ENCODE data around the gene SLC25A43.
"Not testable (repeated sequence)": the region's sequence is repeated elsewhere in the genome, so short reads cannot be mapped to it uniquely, and the experiment has no call there.

SLC25A43 gene

DNA sequence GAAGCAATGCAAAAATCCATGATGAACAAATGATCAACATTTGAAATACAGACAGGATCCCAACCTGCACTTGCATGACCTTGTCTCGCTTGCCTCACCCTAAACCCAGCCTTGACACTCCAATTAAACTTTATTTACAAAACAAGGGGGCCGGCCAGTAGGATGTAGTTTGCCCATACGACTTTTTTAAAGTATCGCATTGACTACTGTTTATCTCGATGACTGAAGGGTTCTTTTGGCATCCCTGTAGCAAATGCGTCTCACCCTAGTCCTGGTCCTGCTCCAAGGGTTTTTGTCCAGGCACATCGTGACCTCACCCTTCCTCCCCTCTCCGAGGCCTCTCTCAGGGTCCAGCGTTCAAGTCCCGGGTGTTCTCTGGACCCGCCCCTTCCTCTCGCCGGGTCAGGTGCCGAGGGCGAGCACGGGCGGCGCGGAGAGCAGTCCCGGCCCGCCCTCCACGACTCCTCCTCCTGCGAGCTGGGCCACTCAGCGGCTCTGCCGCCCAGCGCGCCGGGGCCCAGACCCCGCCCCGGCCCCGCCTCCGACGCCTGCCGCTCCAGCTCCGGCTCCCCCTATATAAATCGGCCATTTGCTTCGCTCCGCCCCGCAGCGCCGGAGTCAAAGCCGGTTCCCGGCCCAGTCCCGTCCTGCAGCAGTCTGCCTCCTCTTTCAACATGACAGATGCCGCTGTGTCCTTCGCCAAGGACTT lies 68.9 kb downstream of the SLC25A43 start, which contains the start of gene SLC25A5:
Gene SLC25A5, plus strand, starts transcription at position 603 of the 709 bp plus-strand sequence. Its CDS starts 72 bp downstream, at position 675.
- DNase-seq (ENCODE audit: low spot score), result peak; percentile 73

- peak; percentile 52 for DNase-seq (ENCODE audit: low spot score)
Measured at GRCh38 chrX:119468551-119469312, 69.6 kb downstream of the SLC25A43 start.

DNA sequence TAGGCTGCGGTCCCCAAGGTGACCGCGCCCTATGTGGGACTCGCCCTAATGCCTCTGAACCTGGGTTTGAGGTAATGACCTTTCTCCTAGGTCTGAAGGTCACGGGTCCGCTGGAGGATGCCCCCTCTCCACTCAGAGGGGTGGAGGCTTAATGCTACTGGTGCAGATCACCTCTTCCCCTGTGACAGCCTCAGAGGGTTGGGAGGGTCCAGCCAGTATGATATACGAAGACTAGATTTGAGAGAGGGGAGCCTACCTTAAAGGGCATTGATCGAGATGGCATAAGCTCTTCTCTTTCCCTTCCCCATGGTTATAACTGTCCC lies 70.1 kb downstream of the SLC25A43 start:
- no peak for DNase-seq (ENCODE audit: low spot score)

DNA sequence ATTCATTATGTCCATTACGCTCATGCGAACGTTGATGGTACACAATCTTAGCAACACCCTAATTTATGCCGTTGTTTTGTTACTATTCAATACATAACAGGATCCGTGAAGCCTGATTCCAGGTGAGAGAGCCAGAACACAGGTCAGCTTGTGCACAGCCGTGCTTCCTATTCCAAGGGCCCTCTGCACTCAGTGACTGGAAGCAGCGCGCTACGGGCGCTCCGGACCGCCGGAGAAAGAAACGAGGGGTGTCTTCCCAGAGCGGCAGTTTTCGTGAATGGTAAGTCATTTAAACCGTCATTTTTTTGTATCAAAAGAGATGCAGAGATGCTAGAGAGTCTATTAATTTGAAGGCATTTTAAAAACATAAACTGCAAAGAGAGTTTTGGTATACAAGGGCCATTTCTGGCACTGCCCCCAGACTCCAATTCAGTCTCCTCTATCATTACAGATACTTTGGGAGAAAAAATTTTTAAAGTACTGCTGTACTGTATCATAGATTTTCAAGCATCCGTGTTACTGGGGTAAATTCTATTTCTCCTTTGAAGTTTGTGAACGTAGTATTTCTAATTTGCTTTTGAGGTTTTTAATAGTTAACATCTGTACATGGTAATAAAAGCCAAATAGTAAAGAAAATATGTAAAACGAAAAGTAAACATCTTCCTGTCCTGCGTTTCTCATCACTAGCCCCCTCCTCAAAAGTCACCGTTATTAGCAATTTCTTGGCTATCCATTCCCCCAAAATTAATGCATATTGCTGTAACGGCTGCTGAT lies 75.7 kb downstream of the SLC25A43 start:
- no peak for DNase-seq (ENCODE audit: low spot score)

DNA sequence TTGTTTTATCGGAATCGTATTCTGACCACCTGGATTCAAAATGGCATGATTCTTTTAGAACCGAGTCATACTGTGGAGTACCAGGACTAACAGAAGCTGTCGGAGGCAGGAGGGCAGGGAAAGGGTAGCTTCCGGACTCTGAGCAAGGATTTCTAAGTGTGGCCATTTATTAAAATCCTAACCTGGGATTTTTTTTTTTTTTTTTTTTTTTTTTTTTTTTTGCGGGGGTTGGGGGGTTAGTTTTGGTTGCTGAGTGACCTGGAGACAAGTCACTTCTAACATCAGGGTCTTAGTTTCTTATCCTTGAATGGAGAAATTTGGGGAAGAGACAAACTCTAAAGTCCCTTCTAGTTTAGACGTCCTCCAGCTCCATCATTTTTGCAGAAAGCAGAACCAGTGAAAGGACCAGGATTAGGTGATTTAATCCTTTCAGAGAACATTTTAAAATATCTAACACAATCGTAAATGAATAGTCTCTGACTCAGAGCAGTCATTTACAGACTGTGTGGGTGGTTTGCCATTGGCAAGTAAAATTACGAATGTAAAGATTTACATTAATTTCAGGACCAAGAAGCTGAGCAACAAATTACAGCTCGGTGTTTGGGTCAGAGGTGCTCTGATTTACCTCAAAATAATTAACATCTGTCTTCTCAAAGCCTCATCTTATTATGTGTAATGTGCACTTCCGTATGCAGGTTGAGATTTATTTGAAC lies 76.4 kb downstream of the SLC25A43 start:
- no peak for DNase-seq (ENCODE audit: low spot score)

DNA sequence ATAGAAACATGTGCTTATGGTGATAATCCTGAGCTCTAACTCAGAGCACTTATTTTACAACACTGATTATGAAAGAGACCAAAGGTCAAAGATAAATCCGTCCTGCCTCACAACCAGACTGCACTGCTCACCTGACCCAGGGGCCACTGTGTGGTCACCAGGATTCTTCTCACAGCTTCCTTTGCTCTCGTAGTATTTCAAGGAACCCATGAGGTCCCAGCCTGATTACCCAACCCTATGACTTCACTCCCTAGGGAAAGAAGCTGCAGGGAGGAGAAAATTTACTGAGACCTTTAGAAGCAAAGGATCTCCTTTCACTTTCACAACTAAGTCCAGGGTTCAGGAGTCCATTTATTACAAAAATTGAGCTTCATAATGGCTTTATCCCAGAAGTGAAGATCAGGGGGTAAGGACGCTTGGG lies 78.7 kb downstream of the SLC25A43 start:
- peak; percentile 82 for DNase-seq (ENCODE audit: low spot score)

DNA sequence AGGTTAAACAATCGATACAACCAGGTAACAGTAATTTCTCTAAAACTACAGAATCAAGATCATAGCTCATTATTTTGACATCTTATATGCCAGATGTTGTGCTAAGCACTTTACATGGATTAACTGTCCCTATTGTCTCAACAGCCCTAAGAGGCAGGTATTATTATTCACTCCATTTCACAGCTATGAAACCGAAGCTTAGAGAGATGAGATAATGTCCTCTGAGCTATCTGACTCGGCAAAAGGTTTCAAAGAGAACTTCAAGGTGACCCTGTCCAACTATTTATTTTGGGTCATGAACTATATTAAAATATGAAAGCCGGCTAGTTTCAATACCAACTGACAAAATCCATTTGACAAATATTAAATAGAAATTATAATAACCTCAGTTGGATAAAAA lies 79.4 kb downstream of the SLC25A43 start:
- no peak for DNase-seq (ENCODE audit: low spot score)

- DNase-seq (ENCODE audit: low spot score), result no peak
Measured at GRCh38 chrX:119479845-119480244, 80.7 kb downstream of the SLC25A43 start.

DNA sequence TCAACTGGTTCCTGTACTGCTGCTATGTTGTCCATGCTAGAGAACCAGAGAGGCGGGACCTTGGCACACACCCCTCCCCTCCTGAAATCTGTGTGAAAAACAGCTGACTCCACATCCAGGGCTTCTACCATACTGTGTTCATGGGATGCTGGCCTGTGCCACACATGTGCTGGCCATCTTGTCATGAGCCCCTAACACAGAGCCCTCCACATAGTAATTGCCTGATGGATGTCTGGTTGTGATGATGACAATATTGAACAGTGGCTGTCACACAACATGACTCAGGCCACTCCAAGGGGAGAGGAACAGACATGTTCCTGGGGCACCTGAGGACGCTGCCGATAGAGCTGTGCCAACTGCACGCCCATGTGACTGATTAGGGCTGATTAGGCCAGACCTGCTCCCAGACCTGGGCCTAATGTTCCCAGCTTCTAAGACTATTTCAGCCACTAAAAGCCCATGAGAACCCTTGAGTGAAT lies 82.2 kb downstream of the SLC25A43 start:
- DNase-seq (ENCODE audit: low spot score), result no peak

DNA sequence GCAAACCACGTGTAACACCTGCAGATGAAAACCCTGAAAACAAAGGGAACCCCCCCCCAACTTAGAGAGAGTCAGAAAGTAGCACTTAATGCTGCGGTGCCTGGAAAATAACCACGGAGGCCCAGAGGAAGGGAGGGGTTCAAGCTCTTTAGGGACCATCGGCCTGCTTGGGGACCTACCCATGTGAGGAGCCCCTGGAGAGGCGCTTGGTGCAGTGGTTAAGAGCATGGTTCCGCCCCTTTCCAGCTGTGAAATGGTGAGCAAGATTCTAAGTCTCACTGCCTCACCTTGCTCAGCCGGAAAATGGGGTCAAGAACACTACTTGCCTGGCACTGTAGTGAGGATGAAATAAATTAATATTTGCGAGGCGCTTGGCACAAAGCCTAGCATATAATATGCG lies 82.9 kb downstream of the SLC25A43 start:
- no peak for DNase-seq (ENCODE audit: low spot score)

- peak; percentile 72 for DNase-seq (ENCODE audit: low spot score)
Measured at GRCh38 chrX:119482481-119483480, 83.6 kb downstream of the SLC25A43 start.

DNA sequence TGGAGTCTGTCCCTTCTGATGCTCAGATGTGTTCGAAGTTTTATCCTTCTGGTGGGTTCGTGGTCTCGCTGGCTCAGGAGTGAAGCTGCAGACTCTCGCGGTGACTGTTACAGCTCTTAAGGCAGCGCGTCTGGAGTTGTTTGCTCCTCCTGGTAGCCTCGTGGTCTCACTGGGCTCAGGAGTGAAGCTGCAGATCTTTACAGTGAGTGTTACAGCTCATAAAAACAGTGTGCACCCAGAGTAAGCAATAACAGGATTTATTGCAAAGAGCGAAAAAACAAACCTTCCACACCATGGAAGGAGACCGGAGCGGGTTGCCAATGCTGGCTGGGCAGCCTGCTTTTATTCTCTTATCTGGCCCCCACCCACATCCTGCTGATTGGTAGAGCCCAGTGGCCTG lies 87.6 kb downstream of the SLC25A43 start:
- no peak for DNase-seq (ENCODE audit: low spot score)

GRCh38 chrX:119487766-119488165 lies 88.6 kb downstream of the SLC25A43 start:
- not testable (repeated sequence) for DNase-seq (ENCODE audit: low spot score)

- DNase-seq (ENCODE audit: low spot score), result no peak
Measured at GRCh38 chrX:119488749-119489148, 89.6 kb downstream of the SLC25A43 start.

- DNase-seq (ENCODE audit: low spot score), result no peak
Measured at GRCh38 chrX:119489212-119490074, 90.3 kb downstream of the SLC25A43 start.

- no peak for DNase-seq (ENCODE audit: low spot score)
Measured at GRCh38 chrX:119492463-119492862, 93.3 kb downstream of the SLC25A43 start.

GRCh38 chrX:119493851-119494495 lies 94.8 kb downstream of the SLC25A43 start:
- not testable (repeated sequence) for DNase-seq (ENCODE audit: low spot score)

DNA sequence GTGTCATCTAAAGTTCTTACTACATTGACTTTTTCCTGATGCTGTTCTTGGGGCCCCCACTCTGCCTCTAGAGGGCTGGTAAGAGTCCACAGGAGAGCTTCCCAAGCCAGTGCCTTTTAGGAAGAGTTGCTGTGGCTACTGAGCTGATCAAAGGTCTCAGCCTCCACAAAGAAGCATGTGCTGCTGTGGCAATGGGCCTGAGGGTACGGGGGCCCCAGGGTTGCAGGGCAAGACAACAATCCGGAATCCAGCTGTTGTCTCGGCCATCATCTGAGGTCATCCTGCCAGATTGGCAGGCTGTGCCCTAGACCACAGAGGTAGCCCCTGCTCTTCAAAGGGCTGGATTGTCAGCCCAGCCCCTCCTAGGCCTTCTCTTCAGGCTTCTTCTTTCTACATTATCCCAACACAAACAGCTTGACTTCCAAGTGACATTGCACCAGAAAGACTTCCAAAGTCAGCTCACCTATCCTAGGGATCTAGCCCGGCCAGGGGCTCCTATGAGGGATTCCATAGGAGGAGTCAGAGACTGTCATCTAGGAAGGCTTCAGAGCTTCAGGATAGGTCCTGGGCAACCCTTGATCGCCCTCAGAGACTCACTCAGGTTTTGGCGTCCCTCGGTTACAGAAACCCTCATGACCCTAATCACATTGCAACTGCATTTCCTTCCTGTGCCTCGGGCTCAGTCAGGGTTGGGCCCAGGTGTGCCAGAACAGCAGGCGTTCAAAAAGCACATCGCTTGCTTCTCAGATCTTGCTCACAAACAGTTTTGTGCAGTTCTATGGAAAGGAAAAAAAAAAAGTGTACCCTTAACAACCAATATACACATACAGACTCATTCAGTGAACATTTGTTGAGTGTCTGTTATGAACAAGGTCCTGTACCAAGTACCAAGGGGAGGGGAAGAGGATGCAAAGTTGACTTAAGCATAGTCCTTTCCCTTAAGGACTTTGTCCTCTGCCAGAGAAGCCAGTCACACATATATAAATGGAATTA lies 96.9 kb downstream of the SLC25A43 start:
- no peak for DNase-seq (ENCODE audit: low spot score)
